Hippocampal formation (tissue), 2 donors: Measurements from ENCODE around the gene TRAPPC3L.

Experiments
- DNase-seq, 2 donors: peaks; one replicate each; lab custom pipeline; 2025; lab: John Stamatoyannopoulos, UW

TRAPPC3L gene

DNA sequence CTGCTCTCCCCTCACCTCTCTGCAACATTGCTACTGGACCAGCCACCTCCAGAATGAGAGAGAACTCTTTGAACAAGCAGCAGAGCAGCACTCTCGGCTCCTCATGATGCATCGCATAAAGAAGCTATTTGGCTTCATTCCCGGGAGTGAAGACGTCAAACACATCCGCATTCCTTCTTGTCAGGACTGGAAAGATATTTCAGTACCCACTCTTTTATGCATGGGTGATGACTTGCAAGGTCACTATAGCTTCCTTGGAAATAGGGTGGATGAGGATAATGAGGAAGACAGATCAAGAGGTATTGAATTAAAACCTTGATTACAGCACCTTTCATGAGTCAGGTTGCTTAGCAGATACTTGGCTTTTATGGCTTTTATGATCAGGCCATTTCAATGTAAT, 12.4 kb upstream of the TRAPPC3L start:
- DNase-seq, result no peak

GRCh38 chr6:116556814-116557415, 11.4 kb upstream of the TRAPPC3L start:
- no peak for DNase-seq

GRCh38 chr6:116556065-116556464, 10.6 kb upstream of the TRAPPC3L start:
- DNase-seq, result no peak

DNA sequence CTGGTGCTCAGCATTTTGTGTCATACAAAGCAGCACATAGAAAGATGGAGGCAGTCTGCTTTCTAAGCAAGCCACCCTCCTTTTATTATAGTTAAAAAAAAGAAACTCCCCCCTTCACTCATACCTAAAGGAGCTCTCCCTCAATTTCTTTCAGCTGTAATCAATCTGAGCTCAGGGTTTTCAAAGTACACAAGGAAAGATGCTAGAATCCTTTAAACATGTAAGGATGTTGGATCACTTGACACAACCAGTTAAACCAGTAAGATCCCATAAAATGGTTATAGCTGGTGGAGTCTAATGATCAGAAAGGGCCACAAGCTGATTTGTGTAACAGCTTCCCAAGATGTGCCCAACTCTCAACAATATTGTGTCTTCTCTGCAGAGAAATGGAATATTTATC, 8.0 kb upstream of the TRAPPC3L start, which contains the start of gene CALHM4:
Gene CALHM4, plus strand, starts transcription at position 301 of the 400 bp plus-strand sequence. Its CDS starts 43 bp downstream, at position 344.
- DNase-seq, result no peak

DNA sequence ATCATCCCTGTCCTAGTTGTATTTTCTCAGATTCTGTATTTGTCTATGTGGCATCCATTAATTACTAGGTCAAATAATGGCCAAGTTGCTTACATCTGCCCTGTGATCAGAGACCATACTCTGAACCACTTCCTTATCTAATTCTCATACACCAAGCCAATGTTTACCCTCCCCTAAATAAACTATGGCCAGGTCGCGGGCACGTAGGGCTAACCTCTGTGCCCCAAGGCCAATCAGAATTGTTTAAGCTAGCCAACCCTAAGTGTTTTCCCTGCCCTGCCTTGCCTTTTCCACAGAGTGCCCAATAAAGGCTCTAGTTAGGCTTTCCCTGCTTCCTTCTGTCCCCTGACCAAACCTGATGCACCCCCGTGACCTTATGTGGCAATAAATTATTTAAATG, 5.3 kb upstream of the TRAPPC3L start:
- DNase-seq, result no peak

DNA sequence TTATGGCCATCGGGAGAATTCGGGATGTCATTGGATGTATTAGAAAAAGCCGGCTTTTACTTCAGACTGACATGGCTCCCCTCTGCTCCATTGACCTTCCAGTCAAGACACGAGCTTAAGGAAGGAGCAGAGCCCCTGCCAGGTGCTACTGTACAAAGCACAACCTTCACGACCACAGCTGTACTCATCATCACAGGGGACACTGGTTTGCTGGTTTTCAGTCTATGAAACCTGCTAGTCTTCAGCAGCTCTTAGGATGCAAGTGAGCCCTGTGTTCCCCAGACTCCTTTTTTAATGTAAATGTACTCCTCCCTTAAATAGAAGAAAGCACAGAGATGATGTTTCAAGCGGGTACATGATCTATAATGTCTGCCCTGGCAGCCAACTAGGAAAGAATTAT, 1.9 kb upstream of the TRAPPC3L start:
- no peak for DNase-seq

DNA sequence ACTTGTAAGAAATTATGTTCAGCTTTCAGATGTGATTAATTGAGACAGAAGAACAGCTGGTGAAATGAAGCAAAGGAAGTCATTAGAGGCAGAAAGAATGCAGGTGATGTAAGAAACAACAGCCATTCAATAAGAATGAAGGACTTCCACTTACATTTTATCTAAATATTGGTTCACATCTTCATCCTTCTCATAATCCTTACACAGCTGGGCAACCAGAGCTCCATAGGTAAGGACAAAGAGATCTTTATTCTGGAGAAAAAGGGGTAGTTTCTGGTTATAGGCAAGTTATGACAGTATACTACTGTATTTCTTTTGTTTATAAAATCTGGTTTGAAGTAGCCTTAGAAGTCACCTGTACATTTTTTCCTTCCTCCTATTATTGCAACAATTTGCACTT, 2.3 kb downstream of the TRAPPC3L start:
- no peak for DNase-seq

- no peak for DNase-seq
Observed at GRCh38 chr6:116542426-116542825, 3.1 kb downstream of the TRAPPC3L start.

GRCh38 chr6:116536216-116536621, 9.3 kb downstream of the TRAPPC3L start:
- peak in 1 of 2 donors; percentile 52 for DNase-seq

GRCh38 chr6:116535109-116535508, 10.4 kb downstream of the TRAPPC3L start:
- DNase-seq, result no peak

DNA sequence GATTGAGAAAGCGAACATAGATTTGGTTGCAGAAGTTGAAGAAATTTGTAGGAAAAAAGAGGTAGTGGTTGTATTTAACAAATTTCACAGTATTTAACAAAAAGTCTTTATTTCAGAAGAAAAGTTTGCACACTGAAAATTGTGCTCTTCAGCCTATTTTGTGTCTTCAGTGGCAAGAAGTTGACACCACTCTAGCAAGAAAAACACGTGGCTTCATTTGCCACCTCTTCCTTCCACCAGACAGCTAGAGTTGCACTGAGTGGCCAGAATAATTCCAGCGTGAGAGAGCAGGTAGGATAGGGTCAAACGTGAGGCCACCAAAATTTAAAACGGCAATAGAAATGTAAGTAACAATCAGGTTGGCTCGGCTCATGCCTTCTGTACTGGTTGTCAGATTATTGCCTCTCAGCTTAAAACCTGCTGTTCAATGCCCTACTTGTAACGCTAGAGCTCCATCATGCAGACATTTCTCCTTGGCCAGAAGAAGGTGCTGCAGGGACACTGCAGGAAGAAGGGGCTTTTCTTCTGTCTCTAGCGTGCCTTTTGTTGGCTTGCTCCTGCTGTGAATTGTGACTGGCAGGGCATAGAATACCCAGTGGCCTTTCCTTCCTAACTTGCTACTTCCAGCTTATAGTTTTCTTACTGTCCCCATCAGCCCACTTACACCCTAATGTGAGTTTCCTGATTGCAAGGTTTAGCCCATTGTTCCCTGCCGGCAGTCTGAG, 12.1 kb downstream of the TRAPPC3L start:
- DNase-seq, result no peak

DNA sequence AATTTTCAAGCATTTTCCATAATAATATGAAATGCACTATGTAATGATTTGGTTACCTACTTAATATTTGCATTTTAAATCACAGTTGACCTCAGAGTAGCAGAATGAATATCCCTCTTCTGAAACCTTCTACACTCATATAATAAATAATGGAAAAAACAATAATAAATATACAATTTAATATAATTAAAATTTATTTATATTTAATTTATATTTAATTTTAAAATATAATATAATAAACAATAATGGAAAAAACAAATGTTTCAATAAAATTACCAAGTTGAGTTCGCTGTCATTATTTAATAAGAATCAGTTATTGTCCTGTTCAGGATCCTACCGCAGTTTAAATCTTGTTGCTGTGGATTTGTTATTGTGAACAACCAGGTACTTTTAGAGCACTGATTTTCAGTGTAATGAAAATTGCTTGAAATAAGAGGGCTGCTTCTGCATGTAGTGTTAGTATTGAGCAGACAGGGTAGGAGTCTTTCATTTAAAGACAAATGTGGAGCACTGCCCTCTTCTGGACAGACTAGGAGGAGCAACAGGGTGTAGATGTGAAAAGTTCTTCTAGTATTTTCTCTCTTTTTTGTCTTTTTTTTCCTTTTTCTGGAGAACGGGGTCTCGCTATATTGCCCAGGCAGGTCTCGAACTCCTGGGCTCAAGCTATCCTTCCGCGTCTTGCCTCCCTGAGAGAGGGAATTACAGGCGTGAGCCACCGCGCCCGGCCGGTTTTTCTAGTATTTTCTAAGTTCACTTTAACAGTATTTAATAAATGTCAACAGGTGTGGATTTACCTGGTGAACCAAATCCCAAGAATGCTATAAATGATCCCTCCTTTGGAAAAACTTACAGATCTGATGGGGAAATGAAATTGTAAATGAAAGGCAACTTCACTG, 13.6 kb downstream of the TRAPPC3L start:
- DNase-seq, result peak; percentile 14 to 24

GRCh38 chr6:116530436-116530835, 15.0 kb downstream of the TRAPPC3L start:
- no peak for DNase-seq

- DNase-seq, result no peak
Observed at GRCh38 chr6:116529466-116530290, 15.8 kb downstream of the TRAPPC3L start.

GRCh38 chr6:116528780-116529179, 16.7 kb downstream of the TRAPPC3L start:
- no peak for DNase-seq

GRCh38 chr6:116528133-116528532, 17.4 kb downstream of the TRAPPC3L start:
- DNase-seq, result no peak

DNA sequence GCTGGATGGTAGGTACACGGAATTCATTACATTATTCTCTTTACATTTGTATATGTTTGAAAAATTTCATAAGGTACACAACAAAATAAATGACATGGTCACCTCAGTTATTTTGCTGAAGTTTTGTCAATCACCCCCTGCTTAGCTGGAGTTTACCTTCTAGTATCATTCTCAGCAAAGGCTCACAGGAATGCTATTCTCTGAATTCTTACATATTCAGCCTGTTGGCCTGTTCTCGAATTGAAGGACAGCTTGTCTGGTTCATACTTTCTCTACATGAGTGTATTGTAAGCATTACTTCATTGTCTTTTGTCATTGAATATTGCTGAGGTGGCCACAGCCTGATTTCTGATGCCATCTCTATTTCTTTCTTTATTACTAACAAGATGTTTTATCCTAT, 21.2 kb downstream of the TRAPPC3L start:
- DNase-seq, result no peak

DNA sequence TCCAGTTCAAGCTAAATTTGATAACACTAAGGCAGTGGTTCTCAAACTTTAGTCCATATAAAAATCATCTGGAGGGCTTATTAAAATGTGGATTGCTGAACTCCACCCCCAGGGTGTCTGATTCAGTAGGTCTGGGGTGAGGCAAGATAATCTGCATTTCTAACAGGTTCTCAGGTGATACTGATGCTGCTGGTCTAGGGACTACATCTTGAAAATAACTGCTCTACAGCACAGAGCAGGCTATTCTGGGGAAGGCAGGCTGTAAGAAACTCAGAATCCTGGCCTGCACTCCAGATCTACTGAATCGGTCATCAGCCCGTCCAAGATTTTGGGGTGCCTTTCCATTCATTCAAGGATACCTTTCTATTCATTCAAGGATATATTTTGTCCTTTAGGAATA, 22.6 kb downstream of the TRAPPC3L start:
- DNase-seq, result no peak

DNA sequence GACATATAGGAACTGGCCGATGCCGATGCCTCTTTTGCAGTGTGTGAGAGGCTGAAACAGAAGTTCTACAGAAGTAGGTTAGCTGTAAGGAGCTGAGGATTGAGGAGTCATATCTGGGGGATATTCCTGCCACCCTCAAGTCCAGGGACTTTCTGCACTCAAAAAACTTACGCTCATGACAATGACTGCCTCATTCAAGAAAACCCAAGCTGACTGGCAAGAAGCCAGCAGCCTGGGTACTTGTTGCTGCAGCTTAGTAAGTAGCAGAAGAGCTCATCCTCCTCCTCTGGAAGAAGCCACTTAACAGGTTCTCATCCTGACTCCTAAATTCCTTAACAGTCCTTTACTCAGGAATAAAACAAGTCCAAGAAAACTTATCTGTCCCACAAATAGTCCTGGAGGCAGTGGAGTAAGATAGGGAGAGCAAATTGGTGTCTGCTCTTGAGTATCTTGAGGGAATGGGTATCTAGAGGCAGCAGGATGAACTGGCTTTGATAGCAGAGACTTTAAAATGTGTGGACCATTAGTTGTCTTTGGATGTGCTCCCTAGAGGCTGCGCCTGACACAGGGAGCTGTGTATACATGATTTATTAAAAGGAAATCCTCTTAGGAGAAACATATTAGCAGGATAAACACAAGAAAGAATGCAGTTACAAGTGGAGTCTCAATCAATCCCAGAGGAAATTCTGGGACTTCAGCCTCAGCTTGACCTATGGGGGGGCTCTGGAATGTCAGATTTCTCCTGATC, 26.7 kb downstream of the TRAPPC3L start:
- DNase-seq, result no peak

DNA sequence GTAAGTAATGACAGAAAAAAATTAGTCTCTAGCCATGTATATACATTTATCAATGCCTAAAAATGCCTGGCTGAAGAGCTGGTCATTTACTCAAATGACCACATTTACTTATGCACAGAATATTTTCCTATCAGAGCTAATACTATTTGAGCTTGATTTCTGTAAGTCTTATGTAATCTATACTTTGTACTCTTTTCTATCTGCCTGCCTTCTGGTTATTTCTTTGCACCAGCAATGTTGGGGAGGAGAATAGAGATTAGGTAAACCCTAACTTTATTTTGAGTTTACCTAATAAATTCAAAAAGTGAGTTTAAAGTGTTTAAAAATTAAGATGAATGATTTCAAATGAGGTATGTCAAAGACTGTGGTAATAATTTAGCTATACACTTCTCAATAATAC, 30.3 kb downstream of the TRAPPC3L start:
- no peak for DNase-seq

GRCh38 chr6:116514111-116514510, 31.4 kb downstream of the TRAPPC3L start:
- DNase-seq, result no peak
